Loucy (cell line): ENCODE results near the gene NET1.

Experiments
- H2AFZ ChIP-seq: fragments of 200-600 bp; sonication (generic); 2 replicates; pipeline ENCODE4 v1.6.0; 2016; ENCODE audit warnings: antibody characterized with exemption, mild to moderate bottlenecking, low read length, moderate library complexity
- H3F3A ChIP-seq: fragments of 200-600 bp; 2 replicates; pipeline ENCODE4 v1.6.0; 2016; ENCODE audit warnings: antibody characterized with exemption, low read depth, mild to moderate bottlenecking
- H3K27me3 ChIP-seq: fragments of 200-600 bp; sonication (generic); 2 replicates; pipeline ENCODE4 v1.6.1; 2014; ENCODE audit warnings: low read length, mild to moderate bottlenecking; ENCODE audit not compliant: insufficient read depth, poor library complexity, severe bottlenecking
- H3K36me3 ChIP-seq: fragments of 200-600 bp; sonication (generic); 2 replicates; pipeline ENCODE4 v1.6.1; 2016; ENCODE audit warnings: low read length; ENCODE audit not compliant: insufficient read depth
- H3K4me1 ChIP-seq: fragments of 200-600 bp; sonication (generic); 2 replicates; pipeline ENCODE4 v1.5.1; 2014; ENCODE audit warnings: low read length, mild to moderate bottlenecking; ENCODE audit not compliant: insufficient read depth, poor library complexity, severe bottlenecking
- H3K4me2 ChIP-seq: fragments of 200-600 bp; sonication (generic); 2 replicates; pipeline ENCODE4 v1.6.0; 2014; ENCODE audit warnings: antibody characterized with exemption, low read length, low read depth, mild to moderate bottlenecking; ENCODE audit not compliant: poor library complexity, severe bottlenecking
- H3K4me3 ChIP-seq: fragments of 200-600 bp; sonication (generic); 2 replicates; pipeline ENCODE4 v1.5.1; 2014; ENCODE audit warnings: low read length, mild to moderate bottlenecking, mixed read lengths; ENCODE audit not compliant: poor library complexity, severe bottlenecking
- H3K79me2 ChIP-seq: fragments of 200-600 bp; sonication (generic); 2 replicates; pipeline ENCODE4 v1.6.1; 2014; ENCODE audit warnings: low read length; ENCODE audit not compliant: insufficient read depth
- H3K9ac ChIP-seq: fragments of 200-600 bp; sonication (generic); 2 replicates; pipeline ENCODE4 v1.6.0; 2014; ENCODE audit warnings: mild to moderate bottlenecking, low read depth, low read length, moderate library complexity; ENCODE audit not compliant: poor library complexity, severe bottlenecking
- H3K9me2 ChIP-seq: fragments of 200-600 bp; sonication (generic); replicated peaks from 2 replicates; pipeline ENCODE4 v1.6.1; 2016; ENCODE audit warnings: low read depth, low read length, mixed read lengths
- H3K9me3 ChIP-seq: fragments of 200-600 bp; sonication (generic); 2 replicates; pipeline ENCODE4 v1.6.1; 2014; ENCODE audit warnings: mild to moderate bottlenecking, antibody characterized with exemption, low read length, low read depth; ENCODE audit not compliant: insufficient read depth
- H4K20me1 ChIP-seq: fragments of 200-600 bp; sonication (generic); 2 replicates; pipeline ENCODE4 v1.6.0; 2014; ENCODE audit warnings: antibody characterized with exemption, low read length, mild to moderate bottlenecking; ENCODE audit not compliant: insufficient read depth, poor library complexity, severe bottlenecking
- CTCF ChIP-seq: fragments of 200-600 bp; sonication (generic); conservative IDR thresholded peaks from 2 replicates; pipeline ENCODE4 v1.5.1; 2014; ENCODE audit warnings: mild to moderate bottlenecking, antibody characterized with exemption, low read length
- EZH2phosphoT487 ChIP-seq: fragments of 200-600 bp; IDR thresholded peaks from 2 replicates; pipeline ENCODE4 v1.6.1; 2018; ENCODE audit warnings: antibody characterized with exemption, mild to moderate bottlenecking, moderate library complexity, borderline replicate concordance

Gene NET1

GRCh38 chr10:5424751-5425150, 12.4 kb downstream of the NET1 start:
- H3K36me3 ChIP-seq = peaks cover 28% of the 10 kb centered on the region
- H3F3A ChIP-seq = 0 out of 2 replicates have a peak, but pooled peaks cover 3% of the 10 kb centered on the region
- H2AFZ ChIP-seq = no peak overlapping the region
- H3K4me2 ChIP-seq = no peak overlapping the region
- peaks cover 30% of the 10 kb centered on the region for H3K4me1 ChIP-seq
- H3K9me3 ChIP-seq = no peaks in the 10 kb centered on the region
- no peak overlapping the region for H3K9ac ChIP-seq
- H3K4me3 ChIP-seq = no peak overlapping the region
- H3K79me2 ChIP-seq = peaks cover 82% of the 10 kb centered on the region
- TF ChIP-seq EZH2phosphoT487 = no peak
- TF ChIP-seq CTCF = no peak
- H4K20me1 ChIP-seq = peaks cover 23% of the 10 kb centered on the region
- no peaks in the 10 kb centered on the region for H3K9me2 ChIP-seq
- no peaks in the 10 kb centered on the region for H3K27me3 ChIP-seq

DNA sequence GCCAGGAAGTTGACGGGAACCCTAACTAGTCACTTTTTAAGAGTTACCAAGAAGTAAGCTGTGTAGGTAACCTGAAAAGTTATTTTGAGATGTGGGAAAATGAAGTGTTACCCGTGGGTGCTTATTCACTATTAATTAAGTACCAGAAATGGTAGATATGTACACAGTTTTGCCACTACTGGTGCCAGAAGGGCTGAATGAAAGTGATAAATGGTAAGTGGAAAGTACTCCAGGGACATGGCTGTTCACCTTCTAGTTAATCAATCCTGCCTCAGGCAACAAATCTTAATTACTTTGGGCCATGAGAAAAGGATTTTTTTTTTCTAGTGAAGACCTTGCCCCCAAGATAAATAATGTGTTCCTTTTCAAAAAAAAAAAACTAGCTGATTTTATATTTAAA, 15.8 kb downstream of the NET1 start:
- Histone ChIP-seq H3K4me2 (no peak overlapping the region), H3K27me3 (no peaks in the 10 kb centered on the region), H3K9me3 (peaks cover 5% of the 10 kb centered on the region; the same call in 1 of the 2 replicates), H4K20me1 (peaks cover 15% of the 10 kb centered on the region), H3K9ac (no peak overlapping the region), H3K4me1 (peaks cover 18% of the 10 kb centered on the region), H2AFZ (no peak overlapping the region), H3K9me2 (no peaks in the 10 kb centered on the region), H3K79me2 (peaks cover 62% of the 10 kb centered on the region), H3F3A (0 out of 2 replicates have a peak, but pooled peaks cover 3% of the 10 kb centered on the region), H3K36me3 (peaks cover 55% of the 10 kb centered on the region), H3K4me3 (no peak overlapping the region)
- TF ChIP-seq EZH2phosphoT487 (no peak), CTCF (no peak)

DNA sequence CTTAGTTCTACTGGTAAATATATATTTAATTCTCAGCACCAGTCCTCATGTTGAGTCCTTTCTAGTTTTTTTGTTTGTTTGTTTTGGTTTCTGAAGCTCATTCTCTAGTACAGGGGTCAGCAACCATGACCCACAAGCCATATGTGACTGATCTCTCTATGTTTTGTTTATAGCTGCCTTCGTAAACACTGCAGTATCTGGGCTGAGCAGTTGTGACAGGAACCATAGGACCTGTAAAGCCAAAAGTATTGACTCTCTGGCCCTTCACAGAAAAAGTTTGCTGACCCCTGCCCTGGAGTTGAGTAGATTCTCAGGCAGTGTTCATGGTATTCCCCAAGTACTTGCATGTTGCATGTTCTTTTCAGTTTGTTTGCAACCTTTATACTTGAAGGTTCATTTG, 20.8 kb downstream of the NET1 start:
- peaks cover 44% of the 10 kb centered on the region for H3K79me2 ChIP-seq

More for the DNA sequence above, 20.8 kb downstream of the NET1 start:
- no peak for TF ChIP-seq EZH2phosphoT487
- no peak for TF ChIP-seq CTCF
- Histone ChIP-seq H3K9me3 (peaks cover 5% of the 10 kb centered on the region; the same call in 1 of the 2 replicates), H3K4me1 (peaks cover 7% of the 10 kb centered on the region), H3F3A (0 out of 2 replicates have a peak, but pooled peaks cover 3% of the 10 kb centered on the region), H3K4me3 (no peak overlapping the region), H3K9me2 (no peaks in the 10 kb centered on the region), H3K9ac (no peak overlapping the region), H4K20me1 (peaks cover 12% of the 10 kb centered on the region), H3K27me3 (no peaks in the 10 kb centered on the region), H2AFZ (no peak overlapping the region), H3K4me2 (no peak overlapping the region), H3K36me3 (peaks cover 47% of the 10 kb centered on the region)
